ENCODE measurements around the gene COL4A3.

COL4A3 gene

GRCh38 chr2:227348324-227348723 is 183.9 kb downstream of the COL4A3 start:
- FAIRE-seq, result no peak

- FAIRE-seq, result no peak
Observed at GRCh38 chr2:227349989-227350612, 185.7 kb downstream of the COL4A3 start.

GRCh38 chr2:227351639-227352038 is 187.2 kb downstream of the COL4A3 start:
- FAIRE-seq, result no peak

GRCh38 chr2:227360351-227360750 is 195.9 kb downstream of the COL4A3 start:
- no peak for FAIRE-seq

GRCh38 chr2:227363756-227364155 is 199.3 kb downstream of the COL4A3 start:
- FAIRE-seq, result no peak

Data from endometrium (tissue), 2 donors.